Measurements from ENCODE around the gene MALT1. TPM values are rescaled to one million over a fixed set of nuclear protein-coding genes. Genes with fewer than 3 reads are reported as not detected.
"Not testable (repeated sequence)": the region's sequence is repeated elsewhere in the genome, so short reads cannot be mapped to it uniquely, and the experiment has no call there.

MALT1 gene
- total RNA-seq, 2 donors from 2014 or later = 17.7 to 28.8 TPM

GRCh38 chr18:58645398-58645797 lies 25.9 kb upstream of the MALT1 start:
- TF ChIP-seq CTCF (IDR thresholded peaks at IDR 0.05) = no peak
- H3K4me3 ChIP-seq = no peak overlapping the region
- DNase-seq (ENCODE audit: low spot score) (no peak), ATAC-seq (ENCODE audit: insufficient number of reproducible peaks, low FRiP score, low read depth) (no peak)
- H3K27ac ChIP-seq = no peak overlapping the region
- H3K4me1 ChIP-seq (ENCODE audit: control insufficient read depth in 1 of 2, low read depth in 2 of 2) = no peaks in the 10 kb centered on the region
- no peaks in the 10 kb centered on the region for H3K9me3 ChIP-seq
- H3K36me3 ChIP-seq = no peaks in the 10 kb centered on the region
- H3K27me3 ChIP-seq (replicated peaks; ENCODE audit: insufficient read depth) = no peaks in the 10 kb centered on the region

- TF ChIP-seq CTCF (IDR thresholded peaks at IDR 0.05) = no peak
Measured at GRCh38 chr18:58646334-58646862, 24.9 kb upstream of the MALT1 start.

GRCh38 chr18:58649966-58650816 lies 21.1 kb upstream of the MALT1 start:
- TF ChIP-seq CTCF (IDR thresholded peaks at IDR 0.05) = no peak
- Histone ChIP-seq H3K4me1 (ENCODE audit: control insufficient read depth in 1 of 2, low read depth in 2 of 2) (no peaks in the 10 kb centered on the region), H3K4me3 (no peak overlapping the region), H3K9me3 (peaks cover under 1% of the 10 kb centered on the region), H3K27ac (no peak overlapping the region), H3K36me3 (no peaks in the 10 kb centered on the region), H3K27me3 (replicated peaks; ENCODE audit: insufficient read depth) (no peaks in the 10 kb centered on the region)
- DNase-seq (ENCODE audit: low spot score) (no peak), ATAC-seq (ENCODE audit: insufficient number of reproducible peaks, low FRiP score, low read depth) (no peak)

More at GRCh38 chr18:58646334-58646862, 24.9 kb upstream of the MALT1 start:
- Histone ChIP-seq H3K27ac (no peak overlapping the region), H3K36me3 (no peaks in the 10 kb centered on the region), H3K9me3 (no peaks in the 10 kb centered on the region), H3K4me3 (no peak overlapping the region), H3K27me3 (replicated peaks; ENCODE audit: insufficient read depth) (no peaks in the 10 kb centered on the region), H3K4me1 (ENCODE audit: control insufficient read depth in 1 of 2, low read depth in 2 of 2) (no peaks in the 10 kb centered on the region)
- ATAC-seq (ENCODE audit: insufficient number of reproducible peaks, low FRiP score, low read depth) (no peak), DNase-seq (ENCODE audit: low spot score) (no peak)

GRCh38 chr18:58650830-58651229 lies 20.4 kb upstream of the MALT1 start:
- H3K27ac ChIP-seq; H3K9me3 ChIP-seq; H3K27me3 ChIP-seq (replicated peaks; ENCODE audit: insufficient read depth); H3K36me3 ChIP-seq; H3K4me1 ChIP-seq (ENCODE audit: control insufficient read depth in 1 of 2, low read depth in 2 of 2); H3K4me3 ChIP-seq; DNase-seq (ENCODE audit: low spot score); ATAC-seq (ENCODE audit: insufficient number of reproducible peaks, low FRiP score, low read depth): not testable (repeated sequence)

GRCh38 chr18:58653144-58653722 lies 18.0 kb upstream of the MALT1 start:
- not testable (repeated sequence) for H3K27ac ChIP-seq; H3K27me3 ChIP-seq (replicated peaks; ENCODE audit: insufficient read depth); DNase-seq (ENCODE audit: low spot score); ATAC-seq (ENCODE audit: insufficient number of reproducible peaks, low FRiP score, low read depth); H3K4me3 ChIP-seq; H3K36me3 ChIP-seq; H3K9me3 ChIP-seq; H3K4me1 ChIP-seq (ENCODE audit: control insufficient read depth in 1 of 2, low read depth in 2 of 2)

- Histone ChIP-seq H3K27ac (no peak overlapping the region), H3K4me1 (ENCODE audit: control insufficient read depth in 1 of 2, low read depth in 2 of 2) (no peaks in the 10 kb centered on the region), H3K9me3 (peaks cover 5% of the 10 kb centered on the region), H3K4me3 (no peak overlapping the region), H3K36me3 (no peaks in the 10 kb centered on the region), H3K27me3 (replicated peaks; ENCODE audit: insufficient read depth) (no peaks in the 10 kb centered on the region)
- no peak for ATAC-seq (ENCODE audit: insufficient number of reproducible peaks, low FRiP score, low read depth)
- TF ChIP-seq CTCF (IDR thresholded peaks at IDR 0.05) = no peak
- DNase-seq (ENCODE audit: low spot score) = no peak
Measured at GRCh38 chr18:58653814-58654509, 17.3 kb upstream of the MALT1 start.

Data from thoracic aorta (tissue), 2 donors.